GM19397 (cell line): Measurements from ENCODE around the gene FOXL2NB.

Experiments used
- ATAC-seq: cut with Tn5 transposase; IDR thresholded peaks from one replicate; pipeline ENCODE4 v1.9.1; 2021; ENCODE audit warnings: mild to moderate bottlenecking, moderate library complexity; ENCODE audit not compliant: unreplicated experiment

The FOXL2NB gene

DNA sequence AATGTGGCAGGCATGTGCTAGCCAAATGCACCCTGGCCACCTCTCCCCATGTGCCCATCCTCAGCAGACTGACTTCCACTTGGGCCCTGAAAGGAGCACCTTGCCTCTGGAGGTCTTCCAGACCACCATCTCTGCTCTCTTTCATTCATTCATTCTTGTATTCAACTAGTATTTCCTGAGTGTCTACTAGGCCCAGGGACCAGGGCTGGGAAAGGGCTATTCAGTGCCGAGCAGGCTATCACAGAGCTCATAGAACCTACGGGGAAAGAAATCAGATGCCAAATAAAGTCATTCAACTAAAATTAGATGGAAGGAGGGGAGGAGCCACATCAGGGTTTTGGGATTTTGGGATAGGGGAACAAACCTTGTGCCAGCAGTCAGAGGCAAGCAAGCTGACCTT lies 40.2 kb downstream of the FOXL2NB start:
- no peak for ATAC-seq

DNA sequence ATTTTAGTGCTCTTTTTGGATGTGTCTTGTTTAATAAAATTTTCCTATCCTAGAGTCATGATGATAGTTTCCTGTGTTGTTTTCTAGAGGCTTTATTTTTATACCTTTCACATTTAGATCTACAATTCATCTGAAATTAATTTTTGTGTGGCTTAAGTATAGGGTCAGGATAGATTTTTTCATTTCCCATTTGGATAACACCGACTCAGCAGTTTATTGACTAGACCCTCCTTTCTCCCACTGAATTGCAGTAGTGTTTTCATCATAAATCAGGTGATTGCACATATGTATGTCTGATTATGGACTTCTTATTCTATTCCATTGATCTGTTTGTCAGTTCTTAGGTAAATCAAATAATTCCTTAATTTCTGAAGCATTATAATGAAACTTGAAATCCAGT lies 48.7 kb downstream of the FOXL2NB start:
- no peak for ATAC-seq
